IMR-90 (cell line): ENCODE measurements around the gene ZNF506. TPM values are rescaled to one million over a fixed set of nuclear protein-coding genes. Genes with fewer than 3 reads are reported as not detected.

ENCODE experiments used
- ATAC-seq: fragments of 200-7000 bp; cut with Tn5 transposase; 2 replicates; pipeline ENCODE4 v1.9.1; 2020; ENCODE audit warnings: low read depth, mild to moderate bottlenecking, moderate library complexity
- BruUV-seq: library from RNA; stranded (reverse); fragments of 400-500 nt; replicated peaks from 2 replicates; lab custom pipeline; 2021; lab: Mats Ljungman, UMichigan
- CTCF ChIA-PET: fragments of 300-600 bp; formaldehyde crosslinking; extraction: SDS; loops from one replicate; lab custom pipeline; 2021; ENCODE audit warnings: antibody characterized with exemption; lab: Yijun Ruan, JAX
- POLR2A ChIA-PET: fragments of 300-600 bp; sonication (Branson Sonifier 250); formaldehyde crosslinking; loops from one replicate; lab custom pipeline; 2022; ENCODE audit warnings: antibody characterized with exemption; ENCODE audit not compliant: unreplicated experiment; lab: Charles Lee
- DNase-seq: peaks from one replicate; pipeline ENCODE4 v3.0.0; 2013
- H2AFZ ChIP-seq: replicated peaks from 2 replicates; pipeline ENCODE3; 2013; ENCODE audit warnings: low read length, mild to moderate bottlenecking; ENCODE audit not compliant: poor library complexity
- H2AK5ac ChIP-seq: 2 replicates; pipeline ENCODE4 v1.6.1; 2013; ENCODE audit warnings: low read depth, low read length, inconsistent platforms
- H2AK9ac ChIP-seq: replicated peaks from 2 replicates; pipeline ENCODE3; 2013; ENCODE audit warnings: mild to moderate bottlenecking, low read depth, low read length, moderate library complexity; ENCODE audit not compliant: poor library complexity
- H2BK120ac ChIP-seq: 2 replicates; pipeline ENCODE4 v1.6.1; 2013; ENCODE audit warnings: low read depth, low read length, inconsistent platforms
- H2BK15ac ChIP-seq: 3 replicates; pipeline ENCODE4 v1.6.1; 2013; ENCODE audit warnings: low read depth, low read length, inconsistent platforms
- H2BK20ac ChIP-seq: 2 replicates; pipeline ENCODE4 v1.6.1; 2013; ENCODE audit warnings: low read depth, mild to moderate bottlenecking, inconsistent platforms, low read length, moderate library complexity
- H2BK5ac ChIP-seq: 2 replicates; pipeline ENCODE4 v1.6.1; 2013; ENCODE audit warnings: mild to moderate bottlenecking, low read depth, low read length, inconsistent platforms; ENCODE audit not compliant: poor library complexity, severe bottlenecking
- H3K14ac ChIP-seq: replicated peaks from 2 replicates; pipeline ENCODE4 v1.6.1; 2013; ENCODE audit warnings: low read depth, low read length, inconsistent platforms
- H3K18ac ChIP-seq: 2 replicates; pipeline ENCODE4 v1.6.1; 2013; ENCODE audit warnings: low read depth, low read length, control low read depth
- H3K23ac ChIP-seq: 2 replicates; pipeline ENCODE4 v1.6.1; 2013; ENCODE audit warnings: low read depth, low read length, inconsistent platforms
- H3K27ac ChIP-seq: 2 replicates; pipeline ENCODE4 v1.5.1; 2013; ENCODE audit warnings: mild to moderate bottlenecking, control low read depth, low read length; ENCODE audit not compliant: insufficient read depth
- H3K27me3 ChIP-seq: 2 replicates; pipeline ENCODE4 v1.6.1; 2013; ENCODE audit warnings: low read length; ENCODE audit not compliant: control insufficient read depth, insufficient read depth
- H3K36me3 ChIP-seq: 2 replicates; pipeline ENCODE4 v1.6.1; 2013; ENCODE audit warnings: low read length, mixed read lengths; ENCODE audit not compliant: control insufficient read depth, insufficient read depth
- H3K4ac ChIP-seq: 2 replicates; pipeline ENCODE4 v1.6.1; 2013; ENCODE audit warnings: low read depth, low read length, inconsistent platforms
- H3K4me1 ChIP-seq: 2 replicates; pipeline ENCODE4 v1.6.1; 2013; ENCODE audit warnings: low read length, mixed read lengths; ENCODE audit not compliant: control insufficient read depth, insufficient read depth
- H3K4me2 ChIP-seq: 2 replicates; pipeline ENCODE4 v1.6.1; 2013; ENCODE audit warnings: low read depth, mild to moderate bottlenecking, control low read depth, low read length, moderate library complexity
- H3K4me3 ChIP-seq: 2 replicates; pipeline ENCODE4 v1.5.1; 2013; ENCODE audit warnings: low read depth, mild to moderate bottlenecking, control low read depth, low read length, moderate library complexity; ENCODE audit not compliant: insufficient read depth
- H3K56ac ChIP-seq: 2 replicates; pipeline ENCODE4 v1.6.1; 2013; ENCODE audit warnings: low read length, inconsistent platforms; ENCODE audit not compliant: insufficient read depth; ENCODE audit errors: extremely low read depth
- H3K79me1 ChIP-seq, 2 experiments: 2 replicates each; pipeline ENCODE4 v1.6.1; 2013; ENCODE audit warnings: low read length in 2 of 2, inconsistent platforms in 1 of 2, low read depth in 1 of 2
- H3K9ac ChIP-seq: 2 replicates; pipeline ENCODE4 v1.6.1; 2013; ENCODE audit warnings: low read depth, low read length, control low read depth
- H3K9me1 ChIP-seq: 2 replicates; pipeline ENCODE4 v1.6.1; 2013; ENCODE audit warnings: low read length, inconsistent platforms; ENCODE audit not compliant: insufficient read depth
- H3K9me3 ChIP-seq: 2 replicates; pipeline ENCODE4 v1.6.1; 2013; ENCODE audit warnings: low read length; ENCODE audit not compliant: control insufficient read depth, insufficient read depth
- H4K20me1 ChIP-seq: 2 replicates; pipeline ENCODE4 v1.6.1; 2013; ENCODE audit warnings: low read length, inconsistent platforms; ENCODE audit not compliant: insufficient read depth
- H4K5ac ChIP-seq: 2 replicates; pipeline ENCODE4 v1.6.1; 2013; ENCODE audit warnings: mild to moderate bottlenecking, low read depth, low read length, control low read depth
- H4K8ac ChIP-seq, 2 experiments: 2 replicates each; pipeline ENCODE4 v1.6.1; 2013; ENCODE audit warnings: low read depth in 2 of 2, low read length in 2 of 2, control low read depth in 1 of 2, inconsistent platforms in 1 of 2
- H4K91ac ChIP-seq: 2 replicates; pipeline ENCODE4 v1.6.1; 2013; ENCODE audit warnings: low read depth, low read length, inconsistent platforms; ENCODE audit not compliant: insufficient read depth
- BHLHE40 ChIP-seq: fragments of 150-350 bp; IDR thresholded peaks from 2 replicates; pipeline ENCODE4 v1.6.1; 2016; ENCODE audit warnings: mild to moderate bottlenecking, low read depth, low read length
- CHD1 ChIP-seq: IDR thresholded peaks from 2 replicates; pipeline ENCODE4 v1.6.1; 2012; ENCODE audit warnings: low read depth, low read length, improper control_type of control experiment
- CTCF ChIP-seq: conservative IDR thresholded peaks from 2 replicates; pipeline ENCODE4 v1.5.1; 2012; ENCODE audit warnings: mild to moderate bottlenecking, low read depth, low read length, improper control_type of control experiment
- ELK1 ChIP-seq: fragments of 150-350 bp; IDR thresholded peaks from 2 replicates; pipeline ENCODE4 v1.6.1; 2016; ENCODE audit warnings: low read depth, mild to moderate bottlenecking, low read length, moderate library complexity, borderline replicate concordance
- FOS ChIP-seq: fragments of 150-350 bp; IDR thresholded peaks from 2 replicates; pipeline ENCODE4 v1.6.1; 2016; ENCODE audit warnings: low read depth, low read length
- MAFK ChIP-seq: IDR thresholded peaks from 2 replicates; pipeline ENCODE4 v1.6.1; 2012; ENCODE audit warnings: low read depth, low read length, improper control_type of control experiment
- MAZ ChIP-seq: IDR thresholded peaks from 2 replicates; pipeline ENCODE4 v1.6.1; 2012; ENCODE audit warnings: low read depth, mild to moderate bottlenecking, low read length, improper control_type of control experiment, moderate library complexity, borderline replicate concordance
- MXI1 ChIP-seq: IDR thresholded peaks from 2 replicates; pipeline ENCODE4 v1.6.1; 2012; ENCODE audit warnings: low read depth, mild to moderate bottlenecking, low read length, moderate library complexity, borderline replicate concordance
- NFE2L2 ChIP-seq: fragments of 150-350 bp; IDR thresholded peaks from 2 replicates; pipeline ENCODE4 v1.6.1; 2016; ENCODE audit warnings: low read depth, mild to moderate bottlenecking, low read length
- POLR2A ChIP-seq: IDR thresholded peaks from 2 replicates; pipeline ENCODE4 v1.6.1; 2012; ENCODE audit warnings: mild to moderate bottlenecking, low read depth, low read length
- RAD21 ChIP-seq: IDR thresholded peaks from 2 replicates; pipeline ENCODE4 v1.6.1; 2012; ENCODE audit warnings: low read length, improper control_type of control experiment
- RCOR1 ChIP-seq: IDR thresholded peaks from 2 replicates; pipeline ENCODE4 v1.6.1; 2012; ENCODE audit warnings: mild to moderate bottlenecking, low read length, improper control_type of control experiment; ENCODE audit not compliant: insufficient replicate concordance
- RFX5 ChIP-seq: IDR thresholded peaks from 2 replicates; pipeline ENCODE4 v1.8.0; 2012; ENCODE audit warnings: low read depth, mild to moderate bottlenecking, low read length, moderate library complexity
- SMC3 ChIP-seq: fragments of 150-350 bp; IDR thresholded peaks from 2 replicates; pipeline ENCODE4 v1.6.1; 2016; ENCODE audit warnings: low read depth, mild to moderate bottlenecking, antibody characterized with exemption, low read length, moderate library complexity
- USF2 ChIP-seq: fragments of 150-350 bp; IDR thresholded peaks from 2 replicates; pipeline ENCODE4 v1.6.1; 2017; ENCODE audit warnings: mild to moderate bottlenecking, antibody characterized with exemption, low read length, low read depth
- WGBS, 2 experiments: methylation state at CpG; one replicate each; pipeline versions ENCODE4 v1.1.5 to v1.1.7; 2013; ENCODE audit warnings: missing lambda C conversion rate in 2 of 2; ENCODE audit not compliant: insufficient read length in 1 of 2; ENCODE audit errors: extremely low coverage in 2 of 2; 5-methylcytosine and 5-hydroxymethylcytosine counted together
- dilution Hi-C: fragments of 300-500 bp; cut with HindIII; formaldehyde crosslinking; loops from one replicate; pipeline ENCODE4 v1.14.3; 2018; ENCODE audit warnings: low sequenced_read_pairs; ENCODE audit not compliant: unreplicated experiment
- in situ Hi-C: fragments of 300-500 bp; cut with MboI; formaldehyde crosslinking; loops from 3 replicates; pipeline ENCODE4 v1.14.3; 2019; ENCODE audit warnings: low sequenced_read_pairs, inconsistent platforms, mixed read lengths
- intact Hi-C: fragments of 100-400 bp; cut with micrococcal nuclease; formaldehyde crosslinking; loops from 2 replicates; pipeline ENCODE4 v1.10.0; 2022
- polyA plus RNA-seq, 3 experiments: library from polyadenylated mRNA; depleted of rRNA; stranded (reverse); fragments of >200 nt; gene quantifications; 2 replicates each; pipeline ENCODE4 v1.2.3, GENCODE V29; 2012; ENCODE audit warnings: low replicate concordance in 1 of 3
- total RNA-seq: library from RNA; depleted of rRNA; stranded (reverse); fragments of >200 nt; gene quantifications from 2 replicates; pipeline ENCODE4 v1.2.3, GENCODE V29; 2012

ZNF506 gene
- total and polyA plus RNA-seq, 2 of the 4 experiments (the other 2 are of a cell fraction): 2.4 to 6.1 TPM

GRCh38 chr19:19747357-19748220 lies 74.0 kb downstream of the ZNF506 start:
- Histone ChIP-seq H3K4me2 (no peak overlapping the region), H4K91ac (no peak overlapping the region), H2AK9ac (no peak overlapping the region), H3K27ac (no peak overlapping the region), H3K4me3 (no peak overlapping the region), H3K9me1 (no peaks in the 10 kb centered on the region), H3K36me3 (no peaks in the 10 kb centered on the region), H3K56ac (no peak overlapping the region), H3K4ac (no peak overlapping the region), H2BK120ac (no peak overlapping the region), H3K14ac (no peak overlapping the region), H3K27me3 (no peaks in the 10 kb centered on the region), H3K23ac (no peak overlapping the region), H2AK5ac (no peak overlapping the region), H3K4me1 (no peaks in the 10 kb centered on the region), H2BK20ac (no peak overlapping the region), H3K9ac (no peak overlapping the region), H4K8ac (no peak overlapping the region), H3K79me1 (no peaks in the 10 kb centered on the region), H3K18ac (no peak overlapping the region), H3K9me3 (peaks cover 58% of the 10 kb centered on the region), H2BK15ac (no peak overlapping the region), H2BK5ac (no peak overlapping the region), H2AFZ (no peak overlapping the region), H4K20me1 (no peaks in the 10 kb centered on the region), H4K5ac (no peak overlapping the region)
- intact Hi-C loops: no loop called here
- BruUV-seq: no TSS peak
- no peak for ATAC-seq
- 18% methylated on average over 2 of the region's 13 CpGs; no CpG with 5 or more reads in 1 of the 2 experiments for WGBS, 2 experiments
- POLR2A ChIA-PET: no interaction called here
- dilution Hi-C loops: no loop called here
- CTCF ChIA-PET: no interaction called here
- DNase-seq: no peak
- in situ Hi-C loops: no loop called here
- TF ChIP-seq SMC3 (no peak), RCOR1 (no peak), NFE2L2 (no peak), RAD21 (no peak), BHLHE40 (no peak), MXI1 (no peak), POLR2A (no peak), MAZ (no peak), RFX5 (no peak), CTCF (no peak), USF2 (no peak), ELK1 (no peak), MAFK (no peak), CHD1 (no peak), FOS (no peak)
